PC-3 (cell line): ENCODE data around the gene TNS3.

Source experiments
- EZH2 ChIP-seq: fragments of 300-600 bp; sonication (generic); IDR thresholded peaks from one replicate; pipeline ENCODE4 v1.6.1; 2017; ENCODE audit warnings: antibody characterized with exemption, mild to moderate bottlenecking, low read length; ENCODE audit not compliant: unreplicated experiment
- TF ChIP-seq, protein P1 (sequence below): fragments of 300-600 bp; sonication (generic); conservative IDR thresholded peaks from 2 replicates; pipeline ENCODE4 v1.5.1; 2017; ENCODE audit warnings: antibody characterized with exemption, low read depth, mild to moderate bottlenecking, low read length

GRCh38 chr7:47428052-47428767, 153.7 kb downstream of the TNS3 start:
- no peak for TF ChIP-seq EZH2
- TF ChIP-seq, protein P1, sequence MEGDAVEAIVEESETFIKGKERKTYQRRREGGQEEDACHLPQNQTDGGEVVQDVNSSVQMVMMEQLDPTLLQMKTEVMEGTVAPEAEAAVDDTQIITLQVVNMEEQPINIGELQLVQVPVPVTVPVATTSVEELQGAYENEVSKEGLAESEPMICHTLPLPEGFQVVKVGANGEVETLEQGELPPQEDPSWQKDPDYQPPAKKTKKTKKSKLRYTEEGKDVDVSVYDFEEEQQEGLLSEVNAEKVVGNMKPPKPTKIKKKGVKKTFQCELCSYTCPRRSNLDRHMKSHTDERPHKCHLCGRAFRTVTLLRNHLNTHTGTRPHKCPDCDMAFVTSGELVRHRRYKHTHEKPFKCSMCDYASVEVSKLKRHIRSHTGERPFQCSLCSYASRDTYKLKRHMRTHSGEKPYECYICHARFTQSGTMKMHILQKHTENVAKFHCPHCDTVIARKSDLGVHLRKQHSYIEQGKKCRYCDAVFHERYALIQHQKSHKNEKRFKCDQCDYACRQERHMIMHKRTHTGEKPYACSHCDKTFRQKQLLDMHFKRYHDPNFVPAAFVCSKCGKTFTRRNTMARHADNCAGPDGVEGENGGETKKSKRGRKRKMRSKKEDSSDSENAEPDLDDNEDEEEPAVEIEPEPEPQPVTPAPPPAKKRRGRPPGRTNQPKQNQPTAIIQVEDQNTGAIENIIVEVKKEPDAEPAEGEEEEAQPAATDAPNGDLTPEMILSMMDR: no peak
